ENCODE results near the gene PSTPIP2. TPM values are rescaled to one million over a fixed set of nuclear protein-coding genes. Genes with fewer than 3 reads are reported as not detected.

The PSTPIP2 gene
- total and polyA plus RNA-seq, 11 donors, result 0.65 to 15.0 (median 2.0) TPM

DNA sequence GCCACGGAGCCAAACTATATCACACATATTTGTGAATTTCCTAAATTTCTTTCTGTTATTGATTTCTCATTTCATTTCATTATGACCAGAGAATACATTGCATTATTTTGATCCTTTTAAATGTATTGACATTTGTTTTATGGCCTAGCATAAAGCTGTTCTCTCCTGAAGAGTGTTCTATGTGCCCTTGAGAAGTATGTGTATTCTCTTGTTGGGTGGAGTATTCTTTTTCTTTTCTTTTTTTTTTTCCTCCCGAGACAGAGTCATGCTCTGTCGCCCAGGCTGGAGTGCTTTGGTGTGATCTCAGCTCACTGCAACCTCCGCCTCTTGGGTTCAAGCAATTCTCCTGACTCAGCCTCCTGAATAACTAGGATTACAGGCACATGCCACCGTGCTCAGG, 37.3 kb upstream of the PSTPIP2 start:
- H3K27me3 ChIP-seq, result no peaks in the 10 kb centered on the region
- intact Hi-C loops (cut with DNase I), result no loop called here
- DNase-seq (no peak), ATAC-seq (no peak)
- H3K27ac ChIP-seq, result no peak overlapping the region
- WGBS, 4 donors, result 91 to 98% (median 93%) methylated on average over 5 of the region's 5 CpGs
- no peaks in the 10 kb centered on the region for H3K9me3 ChIP-seq
- H3K4me1 ChIP-seq, result peaks cover 0 to 11% (median 5%) of the 10 kb centered on the region in 12 donors
- TF ChIP-seq, protein P1, sequence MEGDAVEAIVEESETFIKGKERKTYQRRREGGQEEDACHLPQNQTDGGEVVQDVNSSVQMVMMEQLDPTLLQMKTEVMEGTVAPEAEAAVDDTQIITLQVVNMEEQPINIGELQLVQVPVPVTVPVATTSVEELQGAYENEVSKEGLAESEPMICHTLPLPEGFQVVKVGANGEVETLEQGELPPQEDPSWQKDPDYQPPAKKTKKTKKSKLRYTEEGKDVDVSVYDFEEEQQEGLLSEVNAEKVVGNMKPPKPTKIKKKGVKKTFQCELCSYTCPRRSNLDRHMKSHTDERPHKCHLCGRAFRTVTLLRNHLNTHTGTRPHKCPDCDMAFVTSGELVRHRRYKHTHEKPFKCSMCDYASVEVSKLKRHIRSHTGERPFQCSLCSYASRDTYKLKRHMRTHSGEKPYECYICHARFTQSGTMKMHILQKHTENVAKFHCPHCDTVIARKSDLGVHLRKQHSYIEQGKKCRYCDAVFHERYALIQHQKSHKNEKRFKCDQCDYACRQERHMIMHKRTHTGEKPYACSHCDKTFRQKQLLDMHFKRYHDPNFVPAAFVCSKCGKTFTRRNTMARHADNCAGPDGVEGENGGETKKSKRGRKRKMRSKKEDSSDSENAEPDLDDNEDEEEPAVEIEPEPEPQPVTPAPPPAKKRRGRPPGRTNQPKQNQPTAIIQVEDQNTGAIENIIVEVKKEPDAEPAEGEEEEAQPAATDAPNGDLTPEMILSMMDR (IDR thresholded peaks at IDR 0.05), result no peak
- no peak for TF ChIP-seq POLR2A (IDR thresholded peaks at IDR 0.05)
- H3K36me3 ChIP-seq, result peaks cover 0 to 58% (median 14%) of the 10 kb centered on the region in 9 donors
- H3K4me3 ChIP-seq, result no peak overlapping the region

GRCh38 chr18:46104128-46104911, 32.3 kb upstream of the PSTPIP2 start, which contains the start of gene HAUS1:
Gene HAUS1, plus strand, starts transcription at chr18:46104385. Its CDS starts 27 bp downstream, at chr18:46104412.
- Histone ChIP-seq H3K9me3 (no peaks in the 10 kb centered on the region), H3K4me3 (peak within 1 kb of the TSS; percentile 70 to 98 (median 80)), H3K27ac (peak within 1 kb of the TSS; percentile 30 to 91 (median 84)), H3K27me3 (no peaks in the 10 kb centered on the region), H3K4me1 (peaks cover 0 to 12% (median 6%) of the 10 kb centered on the region in 12 donors), H3K36me3 (peaks cover 0 to 25% (median 4%) of the 10 kb centered on the region in 9 donors)
- TF ChIP-seq POLR2A (IDR thresholded peaks at IDR 0.05), result peak; percentile 32 to 77
- TF ChIP-seq, protein P1 (IDR thresholded peaks at IDR 0.05), result no peak
- intact Hi-C loops (cut with DNase I), result loop anchor here in 1 of 10 donors (5.0 kb wide), 1 partner anchor 68 kb away; a partner anchor contains a TSS
- DNase-seq (peak; percentile 93 to 96 (median 94)), ATAC-seq (peak; percentile 91 to 98 (median 98))
- WGBS, 4 donors, result 0 to 1% (median 0%) methylated on average over 55 to 57 of the region's 57 CpGs

DNA sequence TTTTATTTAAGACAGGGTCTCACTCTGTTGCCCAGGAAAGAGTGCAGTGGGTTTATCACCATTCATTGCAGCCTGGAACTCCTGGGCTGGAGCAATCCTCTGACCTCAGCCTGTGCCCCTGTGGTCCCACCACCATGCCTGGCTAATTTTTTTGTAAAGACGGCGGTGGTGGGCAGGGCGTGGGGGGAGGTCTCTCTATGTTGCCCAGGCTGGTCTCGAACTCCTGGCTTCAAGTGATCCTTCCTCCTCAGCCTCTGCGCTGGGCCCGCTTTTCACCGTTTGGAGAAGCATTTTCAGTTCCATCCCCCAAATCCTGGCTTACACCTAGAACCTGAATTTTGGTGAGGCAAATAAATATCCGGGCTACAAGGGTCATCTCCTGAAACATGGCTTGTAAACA, 27.4 kb upstream of the PSTPIP2 start:
- peaks cover 0 to 37% (median 24%) of the 10 kb centered on the region in 12 donors for H3K4me1 ChIP-seq
- no peaks in the 10 kb centered on the region for H3K27me3 ChIP-seq
- H3K36me3 ChIP-seq, result peaks cover 0 to 17% (median 6%) of the 10 kb centered on the region in 9 donors
- no peak overlapping the region for H3K4me3 ChIP-seq
- 95 to 98% (median 97%) methylated on average over 8 of the region's 8 CpGs for WGBS, 4 donors
- ATAC-seq, result no peak
- TF ChIP-seq, protein P1 (IDR thresholded peaks at IDR 0.05), result no peak
- TF ChIP-seq POLR2A (IDR thresholded peaks at IDR 0.05), result no peak
- intact Hi-C loops (cut with DNase I), result loop anchor here in 2 of 10 donors (10.0 kb wide), 2 partner anchors 135 to 595 kb away; partner anchors contain the start of gene EPG5 (in 1 of the 2)
- H3K9me3 ChIP-seq, result no peaks in the 10 kb centered on the region
- DNase-seq, result no peak
- no peak overlapping the region for H3K27ac ChIP-seq

- WGBS, 4 donors, result 10 to 22% (median 16%) methylated on average over 9 to 16 of the region's 16 CpGs
- Histone ChIP-seq H3K9me3 (no peaks in the 10 kb centered on the region), H3K27ac (peak overlapping the region; percentile 86 to 99 (median 96)), H3K36me3 (peaks cover 0 to 26% (median 15%) of the 10 kb centered on the region in 9 donors), H3K4me3 (peak overlapping the region; percentile 69 to 98 (median 84)), H3K4me1 (peaks cover 0 to 41% (median 28%) of the 10 kb centered on the region in 12 donors), H3K27me3 (no peaks in the 10 kb centered on the region)
- DNase-seq, result no peak
- no peak for TF ChIP-seq POLR2A (IDR thresholded peaks at IDR 0.05)
- TF ChIP-seq, protein P1 (IDR thresholded peaks at IDR 0.05), result no peak
- no peak for ATAC-seq
- intact Hi-C loops (cut with DNase I), result loop anchor here in 2 of 10 donors (10.0 kb wide), 2 partner anchors 134 to 594 kb away; partner anchors contain the start of gene EPG5 (in 1 of the 2)
Measured at GRCh38 chr18:46098616-46098933, 26.5 kb upstream of the PSTPIP2 start.

Measured in heart left ventricle (tissue), 16 donors.